RWPE1 (cell line): ENCODE measurements around the gene BCL2L11.

ENCODE experiments used
- CTCF ChIA-PET: fragments of 350-600 bp; sonication (Branson Sonifier 250); formaldehyde crosslinking; extraction: SDS; loops from one replicate; lab custom pipeline; 2021; lab: Yijun Ruan, JAX
- POLR2A ChIA-PET: fragments of 400-600 bp; formaldehyde crosslinking; extraction: SDS; loops from one replicate; lab custom pipeline; 2020; ENCODE audit warnings: antibody characterized with exemption; ENCODE audit not compliant: low non-redundant PET; lab: Yijun Ruan, JAX
- DNase-seq: peaks from one replicate; pipeline ENCODE4 v3.0.0; 2012; ENCODE audit warnings: low spot score
- H3K27ac ChIP-seq: fragments of 450-650 bp; 2 replicates; pipeline ENCODE4 v1.5.1; 2017
- CTCF ChIP-seq: fragments of 450-650 bp; conservative IDR thresholded peaks from 2 replicates; pipeline ENCODE4 v1.5.1; 2017; ENCODE audit warnings: low read depth, mild to moderate bottlenecking

Gene BCL2L11

GRCh38 chr2:111167076-111167862, 46.6 kb downstream of the BCL2L11 start:
- DNase-seq = no peak
- peak overlapping the region; percentile 13; the same call in 1 of the 2 replicates for H3K27ac ChIP-seq
- ChIA-PET CTCF (interaction anchor here (0.5 kb wide), 1 partner anchor 1845 kb away, joined by 6 read pairs; no protein-coding TSS in a partner anchor), POLR2A (no interaction called here)
- TF ChIP-seq CTCF = no peak

- no peak for DNase-seq
- no peak for TF ChIP-seq CTCF
- ChIA-PET POLR2A (no interaction called here), CTCF (interaction anchor here (0.5 kb wide), 1 partner anchor 1845 kb away, joined by 6 read pairs; no protein-coding TSS in a partner anchor)
- peak overlapping the region; percentile 13; the same call in 1 of the 2 replicates for H3K27ac ChIP-seq
Observed at GRCh38 chr2:111167863-111168162, 47.1 kb downstream of the BCL2L11 start.

- H3K27ac ChIP-seq = no peak overlapping the region
- no peak for TF ChIP-seq CTCF
- peak; percentile 87 for DNase-seq
- ChIA-PET POLR2A (no interaction called here), CTCF (no interaction called here)
Observed at GRCh38 chr2:111168528-111169239, 48.0 kb downstream of the BCL2L11 start.

- ChIA-PET POLR2A (no interaction called here), CTCF (no interaction called here)
- TF ChIP-seq CTCF = no peak
- DNase-seq = no peak
- no peak overlapping the region for H3K27ac ChIP-seq
Observed at GRCh38 chr2:111169268-111169667, 48.6 kb downstream of the BCL2L11 start.

GRCh38 chr2:111169924-111170323, 49.2 kb downstream of the BCL2L11 start:
- no peak for DNase-seq
- CTCF ChIA-PET = no interaction called here
- no peak overlapping the region for H3K27ac ChIP-seq
- POLR2A ChIA-PET = no interaction called here
- no peak for TF ChIP-seq CTCF

GRCh38 chr2:111171337-111171930, 50.7 kb downstream of the BCL2L11 start:
- peak; percentile 19 for DNase-seq
- CTCF ChIA-PET = no interaction called here
- POLR2A ChIA-PET = no interaction called here
- no peak overlapping the region for H3K27ac ChIP-seq
- TF ChIP-seq CTCF = no peak
